Tibial nerve (tissue), 4 donors: ENCODE data around the gene HIF1A. TPM values are rescaled to one million over a fixed set of nuclear protein-coding genes. Genes with fewer than 3 reads are reported as not detected.

Experiments
- DNase-seq, 2 donors: peaks; one replicate each; pipeline ENCODE4 v3.0.0-alpha.2; 2019; ENCODE audit warnings: low spot score in 2 of 2
- H3K27ac ChIP-seq, 4 donors: fragments of 200-600 bp; sonication (generic) in 3 of 4; one replicate each; pipeline ENCODE4 v1.5.1; 2017 to 2019; ENCODE audit warnings: mild to moderate bottlenecking in 1 of 4
- H3K27me3 ChIP-seq, 2 donors: fragments of 200-600 bp; sonication (generic) in 1 of 2; one replicate each; pipeline versions ENCODE4 v1.5.1 to v1.6.0; 2017 to 2019
- H3K36me3 ChIP-seq, 3 donors: fragments of 200-600 bp; sonication (generic); one replicate each; pipeline ENCODE4 v1.5.1; 2018 to 2019
- H3K4me1 ChIP-seq, 4 donors: fragments of 200-600 bp; sonication (generic) in 3 of 4; one replicate each; pipeline ENCODE4 v1.5.1; 2017 to 2019
- H3K4me3 ChIP-seq, 4 donors: fragments of 200-600 bp; sonication (generic) in 3 of 4; one replicate each; pipeline ENCODE4 v1.5.1; 2017 to 2019; ENCODE audit warnings: mild to moderate bottlenecking in 1 of 4, moderate library complexity in 1 of 4
- H3K9me3 ChIP-seq, 4 donors: fragments of 200-600 bp; sonication (generic) in 3 of 4; one replicate each; pipeline ENCODE4 v1.5.1; 2017 to 2019
- CTCF ChIP-seq, 5 experiments: fragments of 200-600 bp in 3 of 5; fragments of 450-650 bp in 2 of 5; sonication (generic) in 3 of 5; IDR thresholded peaks; one replicate each; pipeline ENCODE4 v1.5.1; 2016 to 2019; ENCODE audit warnings: antibody characterized with exemption in 5 of 5, mild to moderate bottlenecking in 3 of 5, moderate library complexity in 2 of 5
- EP300 ChIP-seq, 2 donors: sonication (generic); formaldehyde crosslinking; IDR thresholded peaks; one replicate each; pipeline ENCODE4 v1.6.1; 2017; ENCODE audit warnings: antibody characterized with exemption in 2 of 2, mild to moderate bottlenecking in 1 of 2
- POLR2A ChIP-seq, 2 donors: fragments of 450-650 bp; IDR thresholded peaks; one replicate each; pipeline ENCODE4 v1.6.1; 2017; ENCODE audit warnings: antibody characterized with exemption in 2 of 2, mild to moderate bottlenecking in 2 of 2, moderate library complexity in 2 of 2
- WGBS, 2 donors: methylation state at CpG; one replicate each; pipeline ENCODE4 v1.1.5; 2018; 5-methylcytosine and 5-hydroxymethylcytosine counted together
- total RNA-seq, 4 donors: library from RNA; depleted of rRNA; stranded (reverse); fragments of >200 nt; gene quantifications; one replicate each; pipeline ENCODE4 v1.1.0, GENCODE V29; 2016

Gene HIF1A
- total RNA-seq, 4 donors from 2014 or later, result 37.9 to 80.4 (median 59.4) TPM

- Histone ChIP-seq H3K4me1 (no peaks in the 10 kb centered on the region), H3K27ac (no peak overlapping the region), H3K4me3 (no peak overlapping the region), H3K36me3 (no peaks in the 10 kb centered on the region), H3K27me3 (no peaks in the 10 kb centered on the region), H3K9me3 (no peaks in the 10 kb centered on the region)
- WGBS, 2 donors, result 93% methylated on average over 7 of the region's 7 CpGs
- TF ChIP-seq CTCF (IDR thresholded peaks at IDR 0.05), result no peak
- no peak for TF ChIP-seq EP300 (IDR thresholded peaks at IDR 0.05)
- TF ChIP-seq POLR2A (IDR thresholded peaks at IDR 0.05), result no peak
- DNase-seq, result no peak
These were observed 22.5 kb upstream of the HIF1A start for GRCh38 chr14:61672796-61673195.

GRCh38 chr14:61673305-61673704, 22.0 kb upstream of the HIF1A start:
- Histone ChIP-seq H3K36me3 (no peaks in the 10 kb centered on the region), H3K4me3 (no peak overlapping the region), H3K4me1 (no peaks in the 10 kb centered on the region), H3K27me3 (no peaks in the 10 kb centered on the region), H3K27ac (no peak overlapping the region), H3K9me3 (no peaks in the 10 kb centered on the region)
- no peak for DNase-seq
- 42 to 50% methylated on average over 5 of the region's 5 CpGs for WGBS, 2 donors
- TF ChIP-seq EP300 (IDR thresholded peaks at IDR 0.05) (no peak), CTCF (IDR thresholded peaks at IDR 0.05) (no peak), POLR2A (IDR thresholded peaks at IDR 0.05) (no peak)

- DNase-seq, result no peak
- Histone ChIP-seq H3K4me3 (no peak overlapping the region), H3K4me1 (no peaks in the 10 kb centered on the region), H3K9me3 (no peaks in the 10 kb centered on the region), H3K36me3 (no peaks in the 10 kb centered on the region), H3K27ac (no peak overlapping the region), H3K27me3 (no peaks in the 10 kb centered on the region)
- TF ChIP-seq CTCF (IDR thresholded peaks at IDR 0.05) (no peak), EP300 (IDR thresholded peaks at IDR 0.05) (no peak), POLR2A (IDR thresholded peaks at IDR 0.05) (no peak)
- 76 to 86% methylated on average over 3 of the region's 3 CpGs for WGBS, 2 donors
These were observed 20.0 kb upstream of the HIF1A start for GRCh38 chr14:61675291-61675690.

- no peak overlapping the region for H3K27ac ChIP-seq
- no peak for DNase-seq
- H3K27me3 ChIP-seq, result no peaks in the 10 kb centered on the region
- H3K4me1 ChIP-seq, result no peaks in the 10 kb centered on the region
- TF ChIP-seq POLR2A (IDR thresholded peaks at IDR 0.05) (no peak), CTCF (IDR thresholded peaks at IDR 0.05) (no peak), EP300 (IDR thresholded peaks at IDR 0.05) (no peak)
- no peaks in the 10 kb centered on the region for H3K9me3 ChIP-seq
- H3K36me3 ChIP-seq, result no peaks in the 10 kb centered on the region
- H3K4me3 ChIP-seq, result no peak overlapping the region
These were observed 17.8 kb upstream of the HIF1A start for GRCh38 chr14:61677479-61677878.

- WGBS, 2 donors, result 30 to 60% methylated on average over 2 of the region's 2 CpGs
- Histone ChIP-seq H3K9me3 (no peaks in the 10 kb centered on the region), H3K27ac (no peak overlapping the region), H3K4me1 (no peaks in the 10 kb centered on the region), H3K27me3 (no peaks in the 10 kb centered on the region), H3K4me3 (no peak overlapping the region), H3K36me3 (no peaks in the 10 kb centered on the region)
- no peak for DNase-seq
- no peak for TF ChIP-seq CTCF (IDR thresholded peaks at IDR 0.05)
- TF ChIP-seq POLR2A (IDR thresholded peaks at IDR 0.05), result no peak
- TF ChIP-seq EP300 (IDR thresholded peaks at IDR 0.05), result no peak
These were observed 16.3 kb upstream of the HIF1A start for GRCh38 chr14:61678975-61679374.
